Activated CD4-positive, alpha-beta T cell treated with anti-CD3 and anti-CD28 coated beads, Interleukin-2, Interleukin-4, amounts not matched to agents 100 ng/mL and 50 ng/mL, durations not matched to agents 16 hours and 8 hours (primary cell): ENCODE data around the gene RNF225.
"Not testable (repeated sequence)": the region's sequence is repeated elsewhere in the genome, so short reads cannot be mapped to it uniquely, and the experiment has no call there.

Experiments
- DNase-seq: peaks from one replicate; pipeline ENCODE4 v3.0.0-alpha.2; 2020; ENCODE audit warnings: low spot score

The RNF225 gene

DNA sequence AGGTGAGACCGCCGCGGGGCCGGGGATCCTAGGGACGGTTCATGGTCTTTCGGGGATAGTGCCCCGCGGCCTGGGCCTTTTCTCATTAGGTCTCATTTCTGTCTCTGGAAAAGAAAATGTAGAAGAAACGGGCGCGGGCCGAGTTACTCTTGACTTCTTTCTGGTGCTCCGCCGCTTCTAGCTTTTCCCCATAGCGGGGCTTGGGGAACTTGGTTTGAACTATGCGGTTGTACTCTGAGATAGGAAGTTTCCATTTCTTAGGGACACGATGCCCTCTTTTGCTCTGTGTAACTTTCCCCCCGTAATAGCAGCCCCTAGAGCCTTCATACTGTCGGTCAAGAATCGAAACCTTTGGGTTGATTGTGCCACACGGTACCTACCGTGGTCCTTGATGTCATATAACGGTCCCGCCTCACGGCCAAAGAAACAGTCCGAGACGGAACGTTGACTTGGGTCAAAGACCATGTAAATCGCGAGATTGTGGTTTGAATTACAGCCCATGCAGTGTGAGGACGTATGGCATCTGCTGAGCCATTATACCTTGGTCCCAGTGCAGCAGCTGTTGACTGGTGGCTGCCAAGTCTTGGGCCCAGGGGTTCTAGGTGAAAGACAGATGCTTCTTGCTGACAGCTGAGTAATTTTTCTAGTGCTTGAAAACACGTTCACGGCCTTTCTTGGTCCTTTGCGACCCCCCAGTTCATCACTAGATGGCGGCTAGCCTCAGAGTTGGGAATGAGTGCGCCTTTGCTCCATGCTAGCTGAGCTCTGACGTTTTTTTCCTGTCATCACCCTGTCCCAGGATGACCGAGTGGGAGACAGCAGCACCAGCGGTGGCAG lies 7.9 kb upstream of the RNF225 start:
- DNase-seq = no peak

DNA sequence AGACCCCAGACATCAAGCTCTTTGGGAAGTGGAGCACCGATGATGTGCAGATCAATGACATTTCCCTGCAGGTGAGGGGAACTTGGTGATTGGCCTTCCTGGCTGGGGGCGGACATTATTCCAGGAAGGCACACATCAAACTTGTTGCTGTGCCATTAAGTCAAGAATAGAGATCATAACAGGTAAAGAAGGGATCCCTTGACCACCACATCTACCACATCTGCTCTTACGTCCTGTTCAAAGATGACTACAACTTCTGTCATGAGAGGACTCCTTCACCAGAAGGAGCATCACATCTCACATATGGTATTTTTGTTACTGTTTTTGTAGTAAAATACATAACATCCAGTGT lies 7.3 kb upstream of the RNF225 start:
- DNase-seq = no peak

DNA sequence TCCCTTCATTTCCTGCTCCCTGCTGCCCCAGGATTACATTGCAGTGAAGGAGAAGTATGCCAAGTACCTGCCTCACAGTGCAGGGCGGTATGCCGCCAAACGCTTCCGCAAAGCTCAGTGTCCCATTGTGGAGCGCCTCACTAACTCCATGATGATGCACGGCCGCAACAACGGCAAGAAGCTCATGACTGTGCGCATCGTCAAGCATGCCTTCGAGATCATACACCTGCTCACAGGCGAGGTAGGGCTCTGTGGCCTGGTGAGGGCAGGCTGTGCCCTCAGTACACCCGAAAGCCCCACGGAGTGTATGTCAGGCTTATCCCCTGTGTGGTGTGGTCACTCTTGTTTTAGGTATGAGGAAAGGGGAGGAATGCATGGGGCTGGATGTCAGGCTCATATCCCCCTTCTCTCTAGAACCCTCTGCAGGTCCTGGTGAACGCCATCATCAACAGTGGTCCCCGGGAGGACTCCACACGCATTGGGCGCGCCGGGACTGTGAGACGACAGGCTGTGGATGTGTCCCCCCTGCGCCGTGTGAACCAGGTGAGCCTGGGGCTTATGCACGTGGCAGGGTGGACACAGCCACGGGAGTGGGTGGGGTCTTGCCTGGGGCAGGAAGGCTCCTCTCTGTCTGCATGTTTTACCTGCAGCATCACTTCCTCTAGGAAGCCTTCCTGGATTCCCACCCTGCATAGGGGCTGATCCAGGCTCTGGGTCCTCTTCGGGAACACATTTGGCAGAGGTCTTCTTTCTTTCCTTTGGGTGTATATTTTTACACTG lies 2.3 kb upstream of the RNF225 start:
- DNase-seq = no peak

DNA sequence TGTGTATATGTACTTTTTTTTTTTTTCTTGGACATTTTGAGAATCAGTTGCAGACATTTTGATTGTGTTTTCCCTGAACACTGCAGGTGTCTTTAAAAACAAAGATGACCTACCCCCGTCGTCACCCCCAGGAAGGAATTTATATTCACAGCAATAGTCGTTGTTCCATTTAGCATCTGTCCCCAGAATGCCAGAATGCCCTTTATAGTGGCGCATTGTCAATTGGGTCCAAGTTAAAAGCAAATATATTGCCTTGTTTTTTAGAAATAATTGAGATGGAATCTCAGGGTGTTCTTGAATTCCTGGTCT lies 1.8 kb upstream of the RNF225 start:
- DNase-seq = no peak

DNA sequence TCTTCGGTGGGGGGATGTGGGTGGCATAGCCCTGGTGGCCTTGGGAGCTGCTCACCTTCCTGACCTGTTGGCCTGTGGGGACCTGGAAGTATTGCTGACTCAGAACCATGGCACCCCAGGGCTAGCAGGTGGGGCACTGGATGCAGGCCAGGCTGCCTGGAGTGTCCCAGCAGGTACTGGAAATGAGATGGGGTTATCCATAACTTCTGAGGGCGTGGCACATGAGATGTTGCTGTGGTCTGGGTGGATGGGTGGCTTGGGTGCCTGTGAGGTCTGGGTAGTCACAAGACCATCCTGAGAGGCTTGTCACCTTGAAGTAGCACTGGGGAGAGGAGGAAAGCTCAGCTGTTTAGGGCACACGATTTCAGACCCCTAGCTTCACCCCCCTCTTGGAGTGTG lies 636 bp upstream of the RNF225 start:
- DNase-seq = no peak

DNA sequence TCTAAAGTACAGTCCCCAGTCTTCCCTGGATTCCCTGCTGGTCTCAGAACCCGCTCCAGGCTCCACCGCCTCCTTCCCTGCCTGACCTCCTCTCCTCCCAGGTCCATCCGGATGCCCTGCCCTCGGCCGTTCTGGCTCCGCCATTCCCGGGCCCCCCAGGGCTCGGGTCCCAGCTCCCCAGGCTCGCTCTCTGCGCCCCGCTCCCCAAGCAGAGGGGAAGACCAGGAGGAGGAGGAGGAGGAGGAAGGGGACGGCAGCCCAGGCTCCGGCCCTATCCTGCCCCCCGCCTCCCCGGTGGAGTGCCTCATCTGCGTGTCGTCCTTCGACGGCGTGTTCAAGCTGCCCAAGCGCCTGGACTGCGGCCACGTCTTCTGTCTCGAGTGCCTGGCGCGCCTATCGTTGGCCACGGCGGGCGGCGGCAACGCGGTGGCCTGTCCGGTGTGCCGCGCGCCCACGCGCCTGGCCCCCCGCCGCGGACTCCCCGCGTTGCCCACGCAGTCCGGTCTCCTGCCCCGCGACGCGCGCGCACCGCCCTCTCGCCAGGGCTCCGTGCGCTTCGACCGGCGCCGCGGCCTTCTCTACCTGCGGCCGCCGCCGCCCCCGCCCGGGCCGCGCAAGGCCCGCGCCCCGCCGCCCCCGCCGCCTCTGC lies 647 bp downstream of the RNF225 start:
- no peak for DNase-seq

DNA sequence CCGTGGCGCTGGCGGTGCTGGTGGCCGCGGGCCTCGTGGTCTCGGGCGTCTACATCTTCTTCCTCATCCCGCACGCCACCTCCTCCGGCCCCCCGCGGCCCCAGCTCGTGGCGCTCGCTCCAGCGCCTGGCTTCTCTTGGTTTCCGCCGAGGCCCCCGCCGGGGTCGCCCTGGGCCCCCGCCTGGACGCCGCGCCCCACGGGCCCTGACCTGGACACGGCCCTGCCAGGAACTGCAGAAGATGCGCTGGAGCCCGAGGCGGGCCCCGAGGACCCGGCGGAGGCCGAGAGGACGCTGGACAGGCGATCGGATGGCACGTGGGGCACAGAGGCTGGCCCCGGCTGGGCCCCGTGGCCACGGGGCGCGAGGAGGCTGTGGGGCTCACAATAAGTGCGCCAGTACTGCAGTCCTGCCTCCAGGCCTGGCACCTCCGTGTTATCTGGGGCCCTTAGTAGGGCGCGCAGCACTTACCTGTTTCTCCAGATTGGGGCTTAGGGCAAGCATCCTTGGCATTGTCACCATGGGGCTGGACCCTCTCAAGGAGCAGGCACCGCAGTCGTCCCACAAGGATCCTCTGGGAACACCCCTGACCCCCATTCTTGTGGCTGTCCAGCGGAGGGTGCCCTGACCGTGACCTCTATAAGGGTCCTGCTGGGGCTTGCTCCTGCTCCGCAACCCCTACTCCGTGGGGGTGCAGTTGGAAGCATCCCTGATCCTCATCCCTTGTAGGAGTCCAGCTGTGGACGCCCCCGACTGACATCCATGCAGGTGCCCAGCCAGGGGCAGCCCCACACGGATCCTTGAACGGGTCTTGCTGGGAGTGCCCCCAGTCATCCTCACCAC lies 1.5 kb downstream of the RNF225 start:
- DNase-seq = no peak

DNA sequence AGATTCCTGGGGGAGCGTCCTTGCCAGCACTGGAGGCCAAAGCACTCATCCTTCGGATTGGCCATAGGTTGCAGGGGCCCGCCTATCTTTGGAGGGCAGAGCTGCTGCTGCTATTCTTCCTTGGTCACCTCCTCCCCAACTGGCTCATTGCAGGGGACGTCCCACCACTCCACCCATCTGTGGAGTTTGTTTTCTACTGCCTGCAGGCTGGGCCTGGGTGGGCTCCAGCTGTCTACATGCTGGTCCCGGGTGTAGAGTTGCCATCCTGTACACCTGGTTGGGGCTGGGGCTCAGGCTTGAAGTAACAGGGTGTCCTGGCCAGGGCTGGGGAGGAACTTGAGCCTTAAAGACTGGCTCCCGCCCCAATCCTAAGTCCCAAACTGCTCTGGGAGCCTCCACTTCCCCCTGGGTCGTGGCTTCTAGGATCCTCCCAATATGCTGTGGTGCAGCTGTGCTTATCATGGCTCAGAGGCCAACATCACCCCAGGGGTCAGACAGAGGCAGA lies 2.1 kb downstream of the RNF225 start:
- DNase-seq = no peak

DNA sequence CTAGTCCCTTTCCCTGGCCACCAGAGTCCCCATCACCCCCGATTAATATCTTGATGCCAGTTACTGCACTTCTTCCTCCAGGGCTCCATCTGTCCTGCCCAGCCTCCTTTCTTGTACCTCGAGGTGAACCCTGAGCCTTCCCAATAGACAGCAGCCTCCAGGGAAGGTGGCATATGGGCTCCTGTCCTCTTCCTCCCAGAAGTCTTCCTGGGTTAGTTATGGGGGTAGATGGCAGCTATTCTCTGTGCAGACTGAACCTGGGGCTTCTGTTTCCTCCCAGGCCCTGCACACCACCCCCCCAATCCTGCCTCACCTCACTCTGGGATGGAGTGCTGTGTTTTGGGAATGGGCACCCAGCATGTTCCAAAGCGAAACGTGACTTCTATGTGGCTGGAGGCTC lies 2.6 kb downstream of the RNF225 start:
- no peak for DNase-seq

DNA sequence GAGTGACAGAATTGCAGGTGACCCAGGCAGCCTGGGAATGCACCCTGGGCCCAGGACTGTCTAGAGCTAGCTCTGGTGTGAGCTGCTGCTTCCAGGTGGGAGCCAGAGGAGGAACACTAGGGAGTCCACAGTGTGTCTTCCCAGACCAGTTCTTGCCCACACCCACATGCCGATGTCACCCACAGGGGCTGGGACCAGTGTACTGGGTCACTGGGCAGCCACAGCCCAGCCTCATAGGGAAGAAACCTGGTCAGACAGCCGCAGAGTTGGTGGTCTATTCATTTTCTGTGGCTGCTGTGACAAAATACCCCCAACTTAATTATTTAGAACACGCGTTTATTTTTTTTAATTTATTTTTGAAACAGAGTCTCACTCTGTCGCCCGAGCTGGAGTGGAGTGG lies 3.1 kb downstream of the RNF225 start:
- DNase-seq = no peak

DNA sequence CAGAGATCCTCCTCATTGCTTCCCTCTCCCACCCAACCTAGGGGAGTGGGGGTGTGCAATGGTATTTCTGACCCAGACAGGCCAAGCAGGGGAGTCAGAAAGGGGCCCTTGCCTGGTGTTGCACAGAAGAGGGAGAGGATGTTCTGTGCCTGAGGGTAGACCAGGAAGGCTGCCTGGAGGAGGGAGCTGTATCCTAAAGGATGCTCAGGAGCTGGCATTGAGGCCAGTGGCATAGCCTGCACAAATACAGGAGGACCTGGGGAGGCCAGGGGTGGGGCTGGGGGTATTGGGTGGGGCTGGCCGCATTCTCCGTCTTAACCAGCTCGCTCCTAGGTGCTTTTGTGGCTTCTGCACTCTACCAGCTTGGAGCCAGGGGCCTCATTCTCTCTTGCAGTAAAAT lies 4.4 kb downstream of the RNF225 start:
- DNase-seq = no peak

DNA sequence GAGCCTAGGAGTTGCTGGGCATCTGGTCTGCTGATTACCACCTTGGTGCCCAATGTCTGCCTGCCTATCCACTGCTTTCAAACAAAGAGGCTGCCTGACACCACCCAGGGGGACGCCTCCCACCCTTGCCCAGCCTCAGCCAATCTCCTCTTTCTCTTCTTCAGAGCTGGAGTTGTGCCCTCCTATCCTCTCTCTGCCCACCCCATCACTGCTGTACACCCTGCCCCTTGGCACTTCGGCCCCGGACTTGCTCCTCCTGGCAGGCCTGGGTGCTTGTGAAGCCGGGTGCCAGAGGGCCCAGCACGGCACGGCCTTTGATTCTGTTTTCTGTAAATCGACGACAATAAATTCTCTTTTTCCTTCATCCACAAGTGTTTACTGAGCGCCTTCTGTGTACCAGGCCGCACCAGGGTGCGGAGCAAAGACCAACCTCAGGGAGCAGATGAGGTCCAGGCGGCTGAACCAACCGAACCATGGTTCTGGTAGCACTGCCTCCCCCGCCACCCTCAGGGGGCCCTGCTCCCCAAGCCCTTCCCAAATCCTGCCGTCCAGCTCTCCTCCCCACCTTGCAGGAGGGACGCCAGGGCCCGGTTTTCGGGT lies 5.0 kb downstream of the RNF225 start:
- no peak for DNase-seq

DNA sequence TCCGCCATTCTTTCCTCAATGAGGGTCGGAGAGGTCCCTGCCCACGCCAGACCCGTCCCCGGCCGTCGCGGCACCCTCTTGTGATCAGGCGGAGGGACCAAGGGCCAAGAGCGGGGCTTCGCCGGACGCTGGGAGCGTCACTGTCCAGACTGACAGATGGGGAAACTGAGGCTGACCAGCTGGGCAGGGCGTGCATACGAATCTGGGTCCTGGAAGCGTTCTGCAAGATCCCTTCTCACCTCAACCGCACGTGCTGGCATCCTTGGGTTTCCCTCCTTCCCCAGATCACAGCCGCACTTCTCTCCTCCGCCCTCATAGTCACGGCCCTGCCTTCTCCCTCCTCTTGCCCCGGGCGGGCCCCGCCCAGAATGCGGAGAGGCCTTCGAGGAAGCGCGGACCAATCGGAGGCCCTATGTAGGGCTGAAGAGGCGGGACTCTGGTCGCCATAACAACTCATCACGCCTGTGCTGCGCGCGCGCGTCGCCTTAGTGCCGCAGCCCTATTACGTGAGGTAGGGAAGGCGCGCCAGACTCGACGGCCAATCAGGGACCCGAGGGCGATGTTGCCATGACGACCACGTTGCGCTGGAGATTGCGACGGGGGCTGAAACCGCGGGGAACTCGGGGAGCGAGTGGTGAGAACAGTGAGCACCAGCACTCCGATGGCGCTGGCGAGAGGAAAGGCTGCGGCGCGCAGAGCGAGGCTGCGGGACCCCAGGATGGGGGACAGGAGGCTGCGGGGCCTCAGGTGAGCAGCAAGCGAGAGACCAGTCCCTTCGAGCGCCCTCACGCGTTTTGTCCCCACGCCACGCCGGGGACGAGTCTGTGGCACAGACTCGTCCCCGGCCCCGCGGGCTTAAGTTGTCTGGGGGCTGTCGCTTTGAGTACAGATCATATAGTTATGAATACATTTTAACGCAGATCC lies 5.7 kb downstream of the RNF225 start:
- peak; percentile 100 for DNase-seq

DNA sequence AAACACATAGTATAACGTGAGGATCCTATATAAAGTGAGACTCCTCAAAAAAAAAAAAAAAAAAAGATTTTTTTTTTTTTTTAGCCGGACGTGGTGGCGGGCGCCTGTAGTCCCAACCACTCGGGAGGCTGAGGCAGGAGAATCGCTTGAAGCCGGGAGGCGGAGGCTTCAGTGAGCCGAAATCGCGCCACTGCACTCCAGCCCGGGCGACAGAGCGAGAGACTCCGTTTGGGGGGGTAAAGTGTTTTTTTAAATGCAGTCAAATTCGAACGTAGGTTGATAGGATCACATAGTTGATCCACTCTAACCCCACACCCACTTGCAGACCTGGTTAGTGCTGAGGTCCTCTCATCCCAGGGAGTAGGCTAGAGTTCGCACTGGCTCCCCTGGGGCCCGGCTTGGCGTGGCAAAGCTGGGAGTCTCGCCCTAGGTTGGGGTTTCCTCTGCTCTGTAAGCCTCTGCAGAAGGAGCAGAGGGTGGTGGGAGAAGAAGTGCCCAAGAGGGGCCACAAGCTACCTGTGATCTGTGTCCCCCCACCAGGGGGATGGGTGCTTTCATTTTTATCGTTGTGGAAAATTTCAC lies 6.5 kb downstream of the RNF225 start:
- DNase-seq = no peak

DNA sequence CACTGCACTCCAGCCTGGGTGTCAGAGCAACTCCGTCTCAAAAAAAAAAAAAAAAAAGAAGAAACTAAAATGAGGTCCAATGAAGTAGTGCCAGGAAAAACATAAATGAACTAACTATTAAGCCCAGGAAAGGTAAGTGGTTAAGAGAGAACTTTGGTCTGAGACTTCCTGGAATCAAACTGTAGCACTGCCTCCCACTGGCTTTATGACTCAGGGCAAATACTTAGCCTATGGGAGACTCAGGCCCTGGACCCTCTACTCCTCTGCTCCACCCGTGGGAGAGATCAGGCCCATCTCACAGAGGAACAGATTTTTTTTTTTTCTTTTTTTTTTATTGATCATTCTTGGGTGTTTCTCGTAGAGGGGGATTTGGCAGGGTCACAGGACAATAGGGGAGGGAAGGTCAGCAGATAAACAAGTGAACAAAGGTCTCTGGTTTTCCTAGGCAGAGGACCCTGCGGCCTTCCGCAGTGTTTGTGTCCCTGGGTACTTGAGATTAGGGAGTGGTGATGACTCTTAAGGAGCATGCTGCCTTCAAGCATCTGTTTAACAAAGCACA lies 8.5 kb downstream of the RNF225 start:
- DNase-seq = not testable (repeated sequence)

DNA sequence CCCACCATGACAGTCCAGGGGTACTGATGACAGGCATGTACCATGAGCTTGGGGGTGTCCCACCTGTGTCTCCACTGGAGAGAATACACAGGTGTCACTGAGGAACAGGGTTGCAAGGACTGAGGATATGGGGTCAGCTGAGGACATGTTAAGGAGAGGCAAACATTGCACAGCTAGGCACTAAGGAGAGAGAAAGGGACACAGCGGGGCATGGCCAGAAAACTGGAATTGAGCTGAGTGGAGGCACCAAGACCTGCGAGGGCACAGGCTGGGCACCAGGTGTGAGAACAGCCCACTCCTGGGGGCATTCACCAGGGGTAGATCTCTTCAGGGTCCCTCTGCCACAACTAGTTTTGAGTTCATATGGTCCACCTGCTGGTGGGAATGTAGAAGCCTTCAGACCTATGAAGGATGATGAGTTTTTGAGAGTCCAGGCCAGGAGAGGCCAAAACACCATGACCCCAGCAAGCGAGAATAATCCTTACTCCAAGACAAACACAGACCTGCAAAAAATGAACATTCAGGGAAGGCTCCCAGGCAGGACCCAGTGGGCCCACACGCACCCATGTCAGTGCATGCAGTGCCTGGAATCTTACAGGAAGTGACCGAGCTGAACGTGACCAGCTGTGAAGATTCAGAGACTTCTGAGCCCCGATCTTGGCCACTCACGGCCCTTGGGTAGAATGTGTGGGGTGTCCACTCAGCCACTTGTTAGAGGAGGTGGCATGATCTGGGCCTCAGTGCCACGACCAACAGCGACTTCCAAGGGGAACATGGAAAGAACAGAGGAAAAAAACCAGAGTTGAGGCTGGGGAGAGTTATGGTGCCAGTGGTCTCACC lies 11.6 kb downstream of the RNF225 start:
- DNase-seq = no peak

DNA sequence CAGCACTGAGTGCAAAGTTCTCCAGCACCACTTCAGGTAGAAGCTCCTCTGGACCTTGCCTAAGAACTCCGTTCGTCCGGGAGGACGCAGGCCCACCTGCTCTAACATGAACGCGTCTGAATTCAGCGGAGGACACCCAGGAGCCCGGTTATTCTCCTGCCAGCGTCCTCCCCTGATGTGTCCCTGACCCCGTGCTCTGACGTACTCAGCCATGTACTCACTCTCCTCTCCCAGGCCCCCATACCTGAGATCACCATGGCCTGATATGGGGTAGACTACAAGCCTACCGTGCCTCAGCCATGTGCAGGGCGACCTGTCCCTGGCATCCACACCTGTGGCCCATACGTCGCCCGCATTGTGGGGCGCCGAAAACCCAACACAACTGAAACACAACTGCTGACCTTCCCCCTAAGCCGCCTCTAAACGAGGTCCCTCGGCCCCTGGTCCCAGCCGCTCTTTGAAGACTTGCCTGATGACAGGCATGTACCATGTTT lies 12.2 kb downstream of the RNF225 start:
- DNase-seq = no peak

DNA sequence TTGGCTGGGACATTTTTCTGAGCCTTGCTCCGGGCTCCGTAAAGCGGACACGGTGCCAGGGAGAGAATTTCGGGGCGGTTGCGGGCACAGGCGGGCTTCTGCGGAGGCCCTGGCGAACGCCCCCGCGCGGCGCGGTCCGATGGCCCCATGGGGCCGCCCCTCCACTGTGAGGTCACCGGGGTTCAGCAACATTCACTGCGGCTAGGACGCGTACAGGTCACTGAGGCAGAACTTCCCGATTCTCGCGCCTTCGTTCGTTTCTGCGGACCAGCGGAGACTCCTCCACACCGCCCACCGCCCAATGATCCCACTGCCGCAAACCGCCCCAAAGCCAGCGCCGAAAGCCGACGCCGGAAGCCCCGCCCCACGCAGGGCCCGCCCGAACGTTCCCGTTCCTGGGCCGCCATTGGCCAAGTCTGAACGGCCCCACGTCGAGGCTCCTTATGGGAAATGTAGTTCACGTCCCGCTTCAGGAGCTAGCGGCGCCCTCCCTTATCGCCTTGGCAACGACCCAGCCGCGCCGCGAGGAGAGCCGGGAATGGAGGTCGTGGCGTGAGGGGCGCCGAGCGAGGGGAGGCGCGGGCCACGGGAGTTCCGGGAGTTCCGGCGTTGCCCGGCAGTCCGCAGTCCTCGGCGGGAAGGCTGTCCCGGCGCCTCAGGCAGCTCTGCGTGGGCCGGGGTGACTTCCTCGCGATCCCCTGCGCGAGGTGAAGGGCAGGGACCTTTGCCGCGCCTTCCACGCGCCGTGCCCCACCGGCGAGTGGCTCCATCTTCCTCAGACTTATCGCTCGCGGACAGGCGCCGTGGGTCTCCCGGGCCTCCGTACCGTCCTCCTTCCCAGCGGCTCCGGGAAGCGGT lies 12.9 kb downstream of the RNF225 start, which contains the start of gene ZNF584:
Gene ZNF584, plus strand, starts transcription at position 498 of the 858 bp plus-strand sequence. CDS start 499 bp downstream, outside the sequence.
- peak; percentile 97 for DNase-seq
